H1 (cell line): ENCODE results near the gene RGS11. TPM values are rescaled to one million over a fixed set of nuclear protein-coding genes. Genes with fewer than 3 reads are reported as not detected.

Source experiments
- CTCF ChIA-PET: fragments of 300-600 bp; sonication (Branson Sonifier 250); formaldehyde crosslinking; loops from one replicate; lab custom pipeline; 2021; ENCODE audit not compliant: partially characterized antibody; lab: Charles Lee
- POLR2A ChIA-PET: fragments of 300-600 bp; sonication (Branson Sonifier 250); formaldehyde crosslinking; loops from one replicate; lab custom pipeline; 2021; ENCODE audit warnings: inconsistent platforms; ENCODE audit not compliant: partially characterized antibody; lab: Charles Lee
- DNase-seq, 2 experiments: peaks; one replicate each; pipeline versions ENCODE4 v3.0.0 to v3.0.0-alpha.2; 2010 to 2022; ENCODE audit warnings: low spot score in 2 of 2, low read depth in 1 of 2, mixed read lengths in 1 of 2
- FAIRE-seq: peaks from 2 replicates; lab custom pipeline; 2011; peaks lifted over from hg19 to GRCh38; lab: Jason Lieb, UNC
- H2AFZ ChIP-seq: 2 replicates; pipeline ENCODE4 v1.8.1; 2012; ENCODE audit warnings: low read length, inconsistent platforms
- H2AK5ac ChIP-seq: 2 replicates; pipeline ENCODE4 v1.6.1; 2013; ENCODE audit warnings: low read depth, low read length
- H2BK120ac ChIP-seq: replicated peaks from 2 replicates; pipeline ENCODE3; 2013; ENCODE audit warnings: low read depth, low read length, inconsistent platforms
- H2BK12ac ChIP-seq: 2 replicates; pipeline ENCODE4 v1.6.1; 2013; ENCODE audit warnings: low read depth, low read length
- H2BK15ac ChIP-seq: 2 replicates; pipeline ENCODE4 v1.6.1; 2013; ENCODE audit warnings: low read length
- H2BK20ac ChIP-seq: 2 replicates; pipeline ENCODE4 v1.6.1; 2013; ENCODE audit warnings: low read length
- H2BK5ac ChIP-seq: 2 replicates; pipeline ENCODE4 v1.6.1; 2013; ENCODE audit warnings: low read depth, low read length
- H3K14ac ChIP-seq: 2 replicates; pipeline ENCODE4 v1.6.1; 2013; ENCODE audit warnings: inconsistent platforms; ENCODE audit not compliant: insufficient read length
- H3K18ac ChIP-seq: 2 replicates; pipeline ENCODE4 v1.6.1; 2013; ENCODE audit warnings: low read length; ENCODE audit errors: extremely low read depth
- H3K23ac ChIP-seq: 2 replicates; pipeline ENCODE4 v1.6.1; 2013; ENCODE audit warnings: inconsistent platforms; ENCODE audit not compliant: insufficient read length
- H3K23me2 ChIP-seq: 2 replicates; pipeline ENCODE4 v1.6.1; 2013; ENCODE audit warnings: low read depth, low read length
- H3K27ac ChIP-seq: 2 replicates; pipeline ENCODE4 v1.6.1; 2011; ENCODE audit warnings: low read depth, low read length, inconsistent platforms
- H3K27me3 ChIP-seq, 4 experiments: replicated peaks in 1 of 4; 1 replicate in 1 of 4; 2 replicates in 3 of 4; pipeline versions ENCODE4 v1.6.1 to v1.8.1; 2011 to 2013; ENCODE audit warnings: low read length in 3 of 4, mild to moderate bottlenecking in 3 of 4, inconsistent platforms in 2 of 4, mixed read lengths in 2 of 4, moderate library complexity in 1 of 4; ENCODE audit not compliant: control insufficient read depth in 3 of 4, insufficient read depth in 3 of 4; ENCODE audit errors: extremely low read depth in 1 of 4
- H3K36me3 ChIP-seq, 4 experiments: 2 replicates each; pipeline versions ENCODE4 v1.6.1 to v1.8.1; 2011 to 2013; ENCODE audit warnings: mild to moderate bottlenecking in 4 of 4, low read length in 3 of 4, moderate library complexity in 2 of 4, control low read depth in 1 of 4, inconsistent platforms in 1 of 4; ENCODE audit not compliant: insufficient read depth in 4 of 4, control insufficient read depth in 2 of 4
- H3K4ac ChIP-seq: replicated peaks from 2 replicates; pipeline ENCODE3; 2013; ENCODE audit warnings: low read length, low read depth, mixed read lengths, inconsistent platforms; ENCODE audit not compliant: insufficient read length
- H3K4me1 ChIP-seq, 4 experiments: replicated peaks in 1 of 4; 1 replicate in 1 of 4; 2 replicates in 3 of 4; pipeline versions ENCODE4 v1.6.1 to v1.8.1; 2011 to 2013; ENCODE audit warnings: low read length in 3 of 4, inconsistent platforms in 2 of 4, mixed read lengths in 1 of 4; ENCODE audit not compliant: insufficient read depth in 4 of 4, control insufficient read depth in 3 of 4
- H3K4me2 ChIP-seq, 2 experiments: 2 replicates each; pipeline versions ENCODE4 v1.6.1 to v1.8.1; 2011 to 2013; ENCODE audit warnings: low read depth in 2 of 2, low read length in 2 of 2, control low read depth in 1 of 2, inconsistent platforms in 1 of 2, mild to moderate bottlenecking in 1 of 2; ENCODE audit not compliant: insufficient read depth in 1 of 2
- H3K4me3 ChIP-seq, 4 experiments: fragments of 200-600, 300-600 bp in 1 of 4; sonication (generic), shearing (Covaris generic), sonication (Bioruptor Twin) in 1 of 4; 2 replicates each; pipeline versions ENCODE4 v1.5.1 to v1.8.1; 2011 to 2016; ENCODE audit warnings: low read length in 4 of 4, low read depth in 3 of 4, control low read depth in 2 of 4, inconsistent platforms in 2 of 4, mild to moderate bottlenecking in 2 of 4, mixed read lengths in 1 of 4, moderate library complexity in 1 of 4; ENCODE audit not compliant: insufficient read depth in 2 of 4; ENCODE audit errors: extremely low read depth in 1 of 4
- H3K56ac ChIP-seq: replicated peaks from 2 replicates; pipeline ENCODE3; 2013; ENCODE audit warnings: low read depth, mild to moderate bottlenecking, mixed read lengths, low read length, inconsistent platforms; ENCODE audit not compliant: insufficient read length
- H3K79me1 ChIP-seq: 2 replicates; pipeline ENCODE4 v1.6.1; 2013; ENCODE audit warnings: low read depth, low read length, control low read depth
- H3K79me2 ChIP-seq, 2 experiments: 2 replicates each; pipeline versions ENCODE4 v1.6.1 to v1.8.1; 2012 to 2013; ENCODE audit warnings: low read length in 2 of 2, mild to moderate bottlenecking in 2 of 2, inconsistent platforms in 1 of 2; ENCODE audit not compliant: insufficient read depth in 2 of 2, control insufficient read depth in 1 of 2
- H3K9ac ChIP-seq, 4 experiments: replicated peaks in 1 of 4; 1 replicate in 1 of 4; 2 replicates in 3 of 4; pipeline versions ENCODE4 v1.6.1 to v1.8.1; 2011 to 2013; ENCODE audit warnings: low read depth in 3 of 4, low read length in 3 of 4, control low read depth in 2 of 4, mild to moderate bottlenecking in 2 of 4, moderate library complexity in 2 of 4, inconsistent platforms in 1 of 4; ENCODE audit errors: extremely low read depth in 1 of 4
- H3K9me3 ChIP-seq, 2 experiments: 2 replicates each; pipeline versions ENCODE4 v1.6.1 to v1.8.1; 2012 to 2013; ENCODE audit warnings: mild to moderate bottlenecking in 2 of 2, moderate library complexity in 2 of 2, control low read depth in 1 of 2, inconsistent platforms in 1 of 2, low read depth in 1 of 2, low read length in 1 of 2, mixed read lengths in 1 of 2; ENCODE audit not compliant: insufficient read depth in 2 of 2
- H4K20me1 ChIP-seq, 2 experiments: replicated peaks in 1 of 2; 2 replicates each; pipeline versions ENCODE3 to v1.8.1; 2011 to 2013; ENCODE audit warnings: inconsistent platforms in 2 of 2, low read length in 2 of 2, mild to moderate bottlenecking in 1 of 2; ENCODE audit not compliant: insufficient read depth in 2 of 2, control insufficient read depth in 1 of 2
- H4K5ac ChIP-seq: 2 replicates; pipeline ENCODE4 v1.6.1; 2013; ENCODE audit warnings: low read length, low read depth, mixed read lengths, inconsistent platforms; ENCODE audit not compliant: insufficient read length
- H4K8ac ChIP-seq: 2 replicates; pipeline ENCODE4 v1.8.0; 2013; ENCODE audit warnings: mild to moderate bottlenecking, moderate library complexity, low read length, inconsistent platforms; ENCODE audit not compliant: insufficient read depth; ENCODE audit errors: extremely low read depth
- H4K91ac ChIP-seq: replicated peaks from 2 replicates; pipeline ENCODE3; 2013; ENCODE audit warnings: low read length, mixed read lengths, inconsistent platforms; ENCODE audit not compliant: insufficient read length
- TAF1 ChIP-seq: IDR thresholded peaks from 2 replicates; pipeline ENCODE4 v1.6.1; 2011; ENCODE audit warnings: mild to moderate bottlenecking, low read depth, low read length
- WGBS, 2 experiments: shearing (Covaris generic) in 1 of 2; methylation state at CpG; one replicate each; pipeline versions ENCODE4 v1.1.6 to v1.1.7; 2013 to 2015; ENCODE audit warnings: low lambda C conversion rate in 2 of 2, mixed read lengths in 2 of 2, inconsistent platforms in 1 of 2, low coverage in 1 of 2, missing lambda C conversion rate in 1 of 2; ENCODE audit not compliant: insufficient replicate concordance in 2 of 2, insufficient coverage in 1 of 2, insufficient read length in 1 of 2; ENCODE audit errors: extremely low coverage in 1 of 2, missing lambda C conversion rate in 1 of 2; 5-methylcytosine and 5-hydroxymethylcytosine counted together
- polyA plus RNA-seq, 7 experiments: library from polyadenylated mRNA; depleted of rRNA in 3 of 7; stranded (reverse) in 5 of 7; unstranded in 2 of 7; fragments of >200 nt in 5 of 7; fragments of 200-250 nt in 2 of 7; gene quantifications; 1 replicate in 5 of 7; 2 replicates in 1 of 7; 4 replicates in 1 of 7; pipeline versions ENCODE4 v1.2.1 to v1.2.3, GENCODE V29; 2011 to 2013; ENCODE audit warnings: missing spikeins in 2 of 7, mixed read lengths in 2 of 7
- total RNA-seq: library from RNA; stranded (reverse); fragmentation: NEBNext Ultra II Directional; extraction: Animal tissue kit (Norgen Biotek cat#: 25700); gene quantifications from 2 replicates; pipeline ENCODE4 v1.2.1, GENCODE V29; 2021

The RGS11 gene
- total and polyA plus RNA-seq, 2 of the 8 experiments (the other 6 are each of a cell fraction or from before 2014, with no cell fraction given) = 0.84 to 1.2 TPM

- Histone ChIP-seq H3K79me2 (no peaks in the 10 kb centered on the region), H3K9ac (no peak overlapping the region), H3K4ac (no peak overlapping the region), H3K79me1 (no peaks in the 10 kb centered on the region), H2BK20ac (no peak overlapping the region), H3K14ac (no peak overlapping the region), H2AK5ac (no peak overlapping the region), H2BK120ac (no peak overlapping the region), H4K5ac (no peak overlapping the region), H2BK15ac (no peak overlapping the region), H4K20me1 (peaks cover 0 to 13% of the 10 kb centered on the region in 2 experiments), H3K56ac (no peak overlapping the region), H3K4me1 (no peaks in the 10 kb centered on the region), H3K27me3 (no peaks in the 10 kb centered on the region), H2BK12ac (no peak overlapping the region), H2BK5ac (no peak overlapping the region), H3K36me3 (peaks cover 5 to 12% (median 8%) of the 10 kb centered on the region in 4 experiments; a peak in 6 of 8 replicates), H4K91ac (no peak overlapping the region), H2AFZ (no peak overlapping the region), H3K23ac (no peak overlapping the region), H3K4me2 (no peak overlapping the region), H4K8ac (no peak overlapping the region), H3K27ac (no peak overlapping the region), H3K18ac (no peak overlapping the region), H3K9me3 (no peaks in the 10 kb centered on the region), H3K23me2 (0 out of 2 replicates have a peak, but pooled peaks cover under 1% of the 10 kb centered on the region), H3K4me3 (no peak overlapping the region)
- CTCF ChIA-PET = interaction anchor here (1.3 kb wide), 1 partner anchor 74 kb away, joined by 3 read pairs; no protein-coding TSS in a partner anchor
- no peak for DNase-seq
- POLR2A ChIA-PET = interaction anchor here (1.2 to 2.0 kb wide), 2 partner anchors 7 to 10 kb away, joined by 4 read pairs; no protein-coding TSS in a partner anchor
- no peak for FAIRE-seq
- WGBS, 2 experiments = 95% methylated on average over 27 of the region's 29 CpGs; no CpG with 5 or more reads in 1 of the 2 experiments
- no peak for TF ChIP-seq TAF1
Observed at GRCh38 chr16:262121-262745, 13.5 kb downstream of the RGS11 start.
